Measurements from ENCODE around the gene MRTFA. TPM values are rescaled to one million over a fixed set of nuclear protein-coding genes. Genes with fewer than 3 reads are reported as not detected.

MRTFA gene
- total and polyA plus RNA-seq, 2 of the 13 experiments (the other 11 are each of a cell fraction or from before 2014, with no cell fraction given), result 2.4 to 8.2 TPM

DNA sequence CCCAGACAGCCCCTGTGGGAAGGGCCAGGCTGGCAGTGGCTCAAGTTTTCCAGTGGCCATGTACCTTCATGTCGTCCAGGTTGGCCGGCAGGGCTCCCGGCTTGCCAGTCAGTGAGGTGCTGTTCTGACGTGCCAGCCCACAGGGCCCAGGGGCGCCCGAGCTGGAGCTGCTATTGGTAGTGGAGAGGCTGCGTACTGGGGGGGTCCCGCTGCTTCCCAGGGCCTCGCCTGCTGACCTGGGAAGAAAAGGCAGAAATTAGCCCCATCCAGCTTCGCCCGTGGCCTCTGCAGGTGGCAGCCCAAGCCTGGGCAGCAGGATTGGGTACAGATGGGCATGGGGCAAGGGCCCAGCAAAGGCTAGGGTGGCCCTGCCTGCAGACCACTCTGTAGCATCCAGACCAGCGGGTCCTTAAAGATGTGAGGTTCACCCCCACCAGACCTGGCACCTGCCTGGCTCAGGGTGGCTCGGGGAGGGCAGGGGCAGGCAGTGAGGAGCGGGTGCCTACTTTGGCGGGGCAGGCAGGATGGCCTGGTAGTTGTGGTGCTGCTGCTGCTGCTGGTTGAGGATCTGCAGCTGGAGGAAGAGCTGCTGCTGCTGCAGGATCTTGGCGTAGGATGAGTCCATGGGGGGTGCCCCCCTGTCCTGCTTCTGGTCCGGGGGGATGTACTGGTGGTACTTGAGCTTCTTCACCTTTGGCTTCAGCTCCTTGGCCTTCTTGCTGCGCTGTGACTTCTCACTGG lies 216.0 kb downstream of the MRTFA start:
- in situ Hi-C loops (cut with HindIII; ENCODE audit: extremely low pct_ligation_motif_present, low pct_unique_long_range_greater_than_20kb), result no loop called here
- no peak overlapping the region for H2AFZ ChIP-seq (ENCODE audit: low read length)
- no peak overlapping the region for H3K4me3 ChIP-seq (replicated peaks in 1 of 3; ENCODE audit: insufficient read depth in 1 of 3, low read depth in 2 of 3, low read length in 3 of 3)
- TF ChIP-seq, protein P1, sequence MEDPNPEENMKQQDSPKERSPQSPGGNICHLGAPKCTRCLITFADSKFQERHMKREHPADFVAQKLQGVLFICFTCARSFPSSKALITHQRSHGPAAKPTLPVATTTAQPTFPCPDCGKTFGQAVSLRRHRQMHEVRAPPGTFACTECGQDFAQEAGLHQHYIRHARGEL (CRISPR knock-in tag; IDR thresholded peaks at IDR 0.05), result no peak
- TF ChIP-seq JUND (CRISPR knock-in tag; IDR thresholded peaks at IDR 0.05) (no peak), KLF16 (CRISPR knock-in tag; IDR thresholded peaks at IDR 0.05) (no peak), HHEX (CRISPR knock-in tag; IDR thresholded peaks at IDR 0.05) (no peak), MIER3 (CRISPR knock-in tag; IDR thresholded peaks at IDR 0.05; ENCODE audit: borderline replicate concordance) (no peak), BRD4 (CRISPR knock-in tag; IDR thresholded peaks at IDR 0.05) (no peak)
- TF ChIP-seq, protein P2, sequence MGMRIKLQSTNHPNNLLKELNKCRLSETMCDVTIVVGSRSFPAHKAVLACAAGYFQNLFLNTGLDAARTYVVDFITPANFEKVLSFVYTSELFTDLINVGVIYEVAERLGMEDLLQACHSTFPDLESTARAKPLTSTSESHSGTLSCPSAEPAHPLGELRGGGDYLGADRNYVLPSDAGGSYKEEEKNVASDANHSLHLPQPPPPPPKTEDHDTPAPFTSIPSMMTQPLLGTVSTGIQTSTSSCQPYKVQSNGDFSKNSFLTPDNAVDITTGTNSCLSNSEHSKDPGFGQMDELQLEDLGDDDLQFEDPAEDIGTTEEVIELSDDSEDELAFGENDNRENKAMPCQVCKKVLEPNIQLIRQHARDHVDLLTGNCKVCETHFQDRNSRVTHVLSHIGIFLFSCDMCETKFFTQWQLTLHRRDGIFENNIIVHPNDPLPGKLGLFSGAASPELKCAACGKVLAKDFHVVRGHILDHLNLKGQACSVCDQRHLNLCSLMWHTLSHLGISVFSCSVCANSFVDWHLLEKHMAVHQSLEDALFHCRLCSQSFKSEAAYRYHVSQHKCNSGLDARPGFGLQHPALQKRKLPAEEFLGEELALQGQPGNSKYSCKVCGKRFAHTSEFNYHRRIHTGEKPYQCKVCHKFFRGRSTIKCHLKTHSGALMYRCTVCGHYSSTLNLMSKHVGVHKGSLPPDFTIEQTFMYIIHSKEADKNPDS (CRISPR knock-in tag; IDR thresholded peaks at IDR 0.05), result no peak
- no peaks in the 10 kb centered on the region for H3K79me2 ChIP-seq (ENCODE audit: insufficient read depth, low read length)
- DNase-seq (ENCODE audit: low spot score), result no peak
- H3K27ac ChIP-seq (ENCODE audit: extremely low read length, insufficient read depth, low read length), result no peak overlapping the region
- intact Hi-C loops (cut with micrococcal nuclease; ENCODE audit: unreplicated experiment), result no loop called here
- ATAC-seq, result no peak
- BruUV-seq (replicated peaks), result no TSS peak
- no peaks in the 10 kb centered on the region for H3K27me3 ChIP-seq (ENCODE audit: control insufficient read depth in 1 of 2, insufficient read depth in 2 of 2, low read length in 2 of 2)
- FAIRE-seq, result no peak
- no peak overlapping the region for H3K9ac ChIP-seq (ENCODE audit: insufficient read depth, low read depth, low read length)
- WGBS (ENCODE audit: low lambda C conversion rate), result 85% methylated on average over 4 of the region's 18 CpGs
- H3K4me1 ChIP-seq (ENCODE audit: insufficient read depth, low read length), result no peaks in the 10 kb centered on the region
- H4K20me1 ChIP-seq (ENCODE audit: insufficient read depth, low read length), result no peaks in the 10 kb centered on the region
- peaks cover 39 to 79% of the 10 kb centered on the region in 2 experiments; a peak in 4 of 5 replicates for H3K36me3 ChIP-seq (replicated peaks in 1 of 2; ENCODE audit: control insufficient read depth in 1 of 2, insufficient read depth in 2 of 2, low read length in 2 of 2)
- H3K9me3 ChIP-seq (ENCODE audit: low read length), result no peaks in the 10 kb centered on the region
- ChIA-PET POLR2A (no interaction called here), CTCF (ENCODE audit: low intra/inter-chr PET ratio, low total read pairs) (no interaction called here)
- no peak overlapping the region for H3K4me2 ChIP-seq (ENCODE audit: low read depth, low read length)

Measured in HepG2 (cell line).